IPS-11a (cell line): ENCODE results near the gene SH2D3C.

Experiments used
- H3K4me3 ChIP-seq: one replicate; pipeline ENCODE4 v1.5.1; 2013; ENCODE audit warnings: low read depth, low read length, control low read depth

SH2D3C gene

DNA sequence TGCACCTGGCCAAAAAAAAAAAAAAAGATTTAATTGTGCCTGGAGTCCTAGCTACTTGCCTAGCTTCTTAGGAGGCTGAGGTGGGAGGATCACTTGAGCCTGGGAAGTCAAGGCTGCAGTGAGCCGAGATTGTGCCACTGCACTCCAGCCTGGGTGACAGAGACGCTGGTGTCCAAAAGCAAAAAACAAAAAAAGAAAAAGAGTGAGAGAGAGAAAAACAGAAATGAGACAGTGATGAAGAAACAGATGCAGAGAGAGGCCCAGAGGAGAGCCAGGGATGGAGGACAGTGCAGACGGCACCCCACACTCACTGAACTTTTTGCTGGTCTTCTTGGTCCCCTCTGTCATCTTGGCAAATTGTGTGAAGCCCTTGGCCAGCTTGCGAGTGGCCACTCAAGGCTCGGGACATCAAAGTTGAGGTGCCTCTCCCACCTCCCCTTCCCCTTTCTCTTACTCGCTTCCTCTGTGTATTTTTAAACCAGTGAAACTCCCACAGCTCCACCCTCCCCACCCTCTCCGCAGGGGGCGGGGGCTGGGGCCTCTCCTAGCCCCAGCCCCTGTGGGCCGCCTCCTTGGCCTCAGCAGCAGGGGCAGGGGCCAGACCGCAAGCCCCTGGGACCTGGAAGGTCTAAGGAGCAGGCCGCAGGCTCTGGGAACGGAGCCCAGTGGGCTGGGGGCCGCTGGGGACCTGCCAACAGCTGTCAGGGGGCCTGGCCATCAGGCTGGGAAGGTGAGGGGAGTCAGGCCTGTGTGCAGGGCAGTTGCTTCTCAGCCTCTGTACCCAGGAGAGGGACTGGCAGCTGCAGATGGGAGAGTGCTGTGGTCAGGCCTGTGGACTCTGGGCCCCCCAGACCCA, at the start of gene SH2D3C:
SH2D3C (minus strand) TSS at position 387 of the 856 bp plus-strand sequence; CDS start at position 348, 39 bp downstream.
- no peak within 1 kb of the TSS for H3K4me3 ChIP-seq

GRCh38 chr9:127826253-127826913, 47.9 kb upstream of the SH2D3C start:
- H3K4me3 ChIP-seq = no peak overlapping the region

DNA sequence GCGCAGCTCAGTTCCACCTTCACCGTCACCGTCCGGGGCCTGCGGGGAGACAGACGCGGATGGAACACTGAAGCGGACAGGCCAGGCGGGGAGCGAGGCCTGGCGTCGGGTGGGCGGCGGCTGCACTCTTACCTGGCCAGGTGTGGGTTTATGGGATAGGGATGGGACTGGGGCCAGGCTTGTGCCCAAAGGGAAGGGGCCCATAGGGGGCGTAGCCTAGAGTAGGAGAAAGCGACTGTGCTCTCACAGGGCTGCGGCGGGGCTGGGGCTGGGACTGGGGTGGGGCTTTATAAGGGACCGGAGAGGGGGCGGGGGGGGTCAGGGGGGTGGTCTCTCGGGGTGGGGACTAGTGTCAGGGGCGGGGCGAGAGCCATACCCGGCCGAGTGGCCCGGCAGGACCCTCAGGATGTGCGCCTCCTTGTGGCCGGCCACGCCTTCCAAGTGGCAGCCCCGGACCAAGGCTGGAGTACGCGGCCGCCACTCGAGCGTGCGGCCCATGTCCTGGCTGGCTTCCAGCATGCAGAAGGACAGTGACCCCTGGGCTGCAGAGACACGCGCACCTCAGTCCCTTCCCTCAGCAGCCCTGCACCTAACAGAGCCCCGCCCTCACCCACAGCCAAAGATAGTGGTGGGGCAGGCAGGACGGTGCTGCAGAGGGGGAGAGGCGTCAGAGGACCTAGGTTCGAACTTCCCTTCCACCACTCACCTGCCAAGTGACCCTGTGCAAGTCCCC, 47.0 kb upstream of the SH2D3C start:
- H3K4me3 ChIP-seq = no peak overlapping the region

- H3K4me3 ChIP-seq = no peak overlapping the region
Observed at GRCh38 chr9:127822108-127822507, 43.6 kb upstream of the SH2D3C start.

DNA sequence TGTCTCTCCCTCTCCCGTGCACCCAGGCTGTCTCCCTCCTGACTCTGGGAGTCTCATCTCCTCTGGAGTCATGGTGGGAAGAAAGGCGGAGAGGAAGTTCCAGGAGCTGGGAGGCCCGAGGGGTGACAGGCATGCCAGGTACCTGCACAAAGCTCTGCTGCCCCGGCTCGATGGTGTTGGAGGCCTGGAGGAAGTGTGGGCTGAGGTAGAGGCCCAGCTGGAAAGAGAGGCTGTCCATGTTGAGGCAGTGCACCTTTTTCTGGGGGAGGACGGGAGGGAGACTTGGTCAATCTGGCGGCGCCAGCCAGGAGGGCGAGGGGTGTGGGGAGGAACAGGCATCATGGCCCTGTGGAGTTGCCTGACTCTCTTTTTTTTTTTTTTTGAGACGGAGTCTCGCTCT, 40.1 kb upstream of the SH2D3C start:
- H3K4me3 ChIP-seq = no peak overlapping the region

- no peak overlapping the region for H3K4me3 ChIP-seq
Observed at GRCh38 chr9:127817881-127818434, 39.5 kb upstream of the SH2D3C start.

GRCh38 chr9:127816728-127817127, 38.3 kb upstream of the SH2D3C start:
- H3K4me3 ChIP-seq = no peak overlapping the region

DNA sequence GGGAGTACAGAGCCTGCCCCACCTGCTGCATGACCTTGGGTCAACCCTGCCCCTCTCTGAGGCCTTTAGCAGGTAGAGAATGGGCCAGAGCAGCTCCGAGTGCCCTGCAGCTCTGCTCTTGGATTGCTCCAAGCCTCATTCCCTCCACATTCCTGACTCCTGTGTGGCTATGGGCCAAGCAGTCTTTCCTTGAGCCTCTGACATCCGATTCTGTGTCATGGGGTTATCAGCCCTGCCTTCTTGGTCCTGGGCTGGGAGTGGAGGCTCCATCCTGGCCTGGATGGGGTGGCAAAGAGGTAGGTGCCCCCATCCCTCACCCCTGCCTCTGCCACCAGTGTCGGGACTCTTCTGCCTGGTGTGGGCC, 37.9 kb upstream of the SH2D3C start:
- H3K4me3 ChIP-seq = no peak overlapping the region

- no peak overlapping the region for H3K4me3 ChIP-seq
Observed at GRCh38 chr9:127815512-127816361, 37.3 kb upstream of the SH2D3C start.

- H3K4me3 ChIP-seq = no peak overlapping the region
Observed at GRCh38 chr9:127814619-127815511, 36.4 kb upstream of the SH2D3C start.

DNA sequence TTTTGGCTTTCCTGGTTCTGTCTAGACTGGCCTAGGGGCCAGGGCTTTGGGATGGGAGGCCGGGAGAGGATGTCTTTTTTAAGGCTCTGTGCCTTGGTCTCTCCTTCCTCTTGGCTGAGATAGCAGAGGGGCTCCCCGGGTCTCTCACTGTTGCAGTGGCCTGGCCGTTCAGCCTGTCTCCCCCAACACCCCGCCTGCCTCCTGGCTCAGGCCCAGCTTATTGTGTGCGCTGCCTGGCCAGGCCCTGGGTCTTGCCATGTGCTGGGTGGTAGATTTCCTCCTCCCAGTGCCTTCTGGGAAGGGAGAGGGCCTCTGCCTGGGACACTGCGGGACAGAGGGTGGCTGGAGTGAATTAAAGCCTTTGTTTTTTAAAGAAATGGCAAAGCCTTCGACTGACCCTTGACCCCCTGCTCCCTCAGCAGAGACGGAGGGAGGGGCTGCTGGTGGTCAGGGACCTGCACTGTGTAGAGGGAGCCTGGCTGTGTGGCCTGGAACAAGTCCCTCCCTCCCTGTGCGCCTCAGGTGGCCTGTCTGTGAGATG, 35.3 kb upstream of the SH2D3C start:
- H3K4me3 ChIP-seq = no peak overlapping the region

DNA sequence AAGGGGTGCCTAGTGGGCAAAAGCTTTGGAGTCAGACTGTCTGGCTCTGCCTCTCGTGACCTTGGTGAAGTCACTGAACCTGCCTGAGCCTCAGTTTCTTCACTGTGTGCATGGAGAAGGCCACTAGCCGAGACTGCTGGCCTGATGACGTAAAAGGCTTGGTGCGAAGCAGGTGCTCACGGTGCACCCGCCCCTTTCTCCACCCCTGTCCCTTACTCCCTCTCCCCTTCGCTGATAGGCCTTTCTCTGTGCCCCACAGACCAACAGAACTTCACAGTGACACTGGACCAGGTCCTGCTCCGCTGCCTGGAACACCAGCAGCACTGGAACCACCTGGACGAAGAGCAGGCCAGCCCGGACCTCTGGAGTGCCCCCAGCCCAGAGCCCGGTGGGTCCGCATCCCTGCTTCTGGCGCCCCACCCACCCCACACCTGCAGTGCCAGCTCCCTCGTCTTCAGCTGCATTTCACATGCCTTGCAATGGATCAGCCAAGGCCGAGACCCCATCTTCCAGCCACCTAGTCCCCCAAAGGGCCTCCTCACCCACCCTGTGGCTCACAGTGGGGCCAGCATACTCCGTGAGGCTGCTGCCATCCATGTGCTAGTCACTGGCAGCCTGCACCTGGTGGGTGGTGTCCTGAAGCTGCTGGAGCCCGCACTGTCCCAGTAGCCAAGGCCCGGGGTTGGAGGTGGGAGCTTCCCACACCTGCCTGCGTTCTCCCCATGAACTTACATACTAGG, 34.6 kb upstream of the SH2D3C start:
- H3K4me3 ChIP-seq = no peak overlapping the region

DNA sequence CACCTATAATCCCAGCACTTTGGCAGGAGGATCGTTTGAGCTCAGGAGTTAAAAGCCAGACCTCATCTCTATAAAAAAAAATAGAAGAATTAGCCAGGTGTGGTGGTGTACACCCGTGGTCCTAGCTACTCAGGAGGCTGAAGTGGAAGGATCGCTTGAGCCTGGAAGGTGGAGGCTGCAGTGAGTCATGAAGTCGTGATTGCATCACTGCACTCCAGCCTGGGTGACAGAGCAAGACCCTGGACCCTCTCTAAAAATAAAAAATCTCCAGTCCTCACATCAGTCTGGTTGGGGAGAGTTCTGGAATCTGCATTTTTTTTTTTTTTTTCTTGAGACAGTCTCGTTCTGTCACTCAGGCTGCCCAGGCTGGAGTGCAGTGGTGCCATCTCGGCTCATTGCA, 33.5 kb upstream of the SH2D3C start:
- no peak overlapping the region for H3K4me3 ChIP-seq

DNA sequence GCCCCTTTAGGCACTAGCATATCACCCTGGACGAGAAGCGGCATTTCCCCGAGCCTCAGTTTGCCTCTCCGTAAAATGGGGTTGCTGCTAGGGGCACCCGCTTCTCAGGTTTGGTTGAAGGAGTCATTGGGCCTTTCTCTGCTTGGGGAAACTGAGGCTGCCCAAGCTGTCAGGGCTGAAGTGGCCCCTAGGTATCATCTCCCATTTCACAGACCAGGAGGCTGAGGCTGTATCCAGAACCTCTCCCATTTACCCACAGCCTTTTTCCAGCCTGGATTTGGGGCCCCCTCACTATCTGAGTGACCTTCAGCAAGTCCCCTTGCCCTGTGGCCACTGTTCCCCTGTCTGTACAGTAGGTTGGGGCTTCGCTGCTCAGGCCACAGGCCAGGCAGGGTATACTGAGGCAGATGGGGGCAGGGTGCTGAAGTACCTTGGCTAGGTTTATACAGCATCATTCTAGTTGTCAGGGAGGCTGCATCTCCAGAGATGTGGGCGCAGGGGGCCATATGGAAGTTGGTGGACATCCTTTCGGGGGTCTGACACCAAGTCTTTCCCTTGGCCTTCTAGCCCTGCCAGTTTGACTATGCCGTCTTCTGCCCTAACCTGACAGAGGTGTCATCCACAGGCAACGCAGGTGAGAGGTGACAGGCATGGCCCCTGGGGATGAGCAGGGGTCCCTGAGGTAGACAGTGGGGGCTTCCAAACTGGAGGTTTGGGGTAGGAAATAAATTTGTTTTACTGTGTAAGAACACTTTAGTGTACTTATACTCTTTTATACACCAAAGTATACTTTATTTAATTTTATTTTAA, 32.1 kb upstream of the SH2D3C start:
- H3K4me3 ChIP-seq = no peak overlapping the region

GRCh38 chr9:127809540-127810377, 31.3 kb upstream of the SH2D3C start:
- no peak overlapping the region for H3K4me3 ChIP-seq

DNA sequence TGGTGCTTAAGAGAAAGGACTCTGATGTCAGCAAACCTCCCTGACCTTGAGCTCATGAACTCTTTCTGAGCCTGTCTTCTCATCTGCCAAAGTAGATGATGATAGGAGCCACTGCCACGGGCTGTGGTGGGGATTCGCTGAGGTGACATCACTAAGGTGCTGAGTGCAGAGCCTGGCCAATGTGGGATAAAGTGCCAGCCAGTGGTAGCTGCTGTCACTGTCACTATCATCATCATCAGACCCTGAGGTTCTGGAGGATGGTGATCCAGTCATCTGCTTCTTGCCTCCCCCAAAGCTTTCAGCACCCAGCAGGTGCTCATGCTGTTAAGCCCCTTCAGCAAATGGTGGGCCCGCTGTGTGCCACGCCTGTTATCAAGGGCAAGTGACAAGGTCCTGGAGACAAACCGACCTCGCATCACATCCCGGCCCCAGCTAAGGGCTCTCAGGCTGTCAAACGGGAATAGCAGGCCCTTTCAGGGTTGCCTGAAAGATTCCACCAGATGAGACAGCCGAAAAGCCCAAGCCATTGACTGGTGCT, 30.6 kb upstream of the SH2D3C start:
- no peak overlapping the region for H3K4me3 ChIP-seq
